Duodenal mucosa (tissue), 2 donors: ENCODE data around the gene MDM2.

Experiments
- H3K27ac ChIP-seq: one replicate; pipeline ENCODE4 v1.7.0; 2013; ENCODE audit warnings: low read depth, low read length
- H3K27me3 ChIP-seq, 2 donors: one replicate each; pipeline ENCODE4 v1.7.0; 2013; ENCODE audit warnings: low read length in 2 of 2, control low read depth in 1 of 2; ENCODE audit not compliant: insufficient read depth in 2 of 2, control insufficient read depth in 1 of 2
- H3K36me3 ChIP-seq, 2 donors: one replicate each; pipeline ENCODE4 v1.7.0; 2013; ENCODE audit warnings: low read length in 2 of 2, control low read depth in 1 of 2; ENCODE audit not compliant: insufficient read depth in 2 of 2, control insufficient read depth in 1 of 2
- H3K4me1 ChIP-seq, 2 donors: one replicate each; pipeline ENCODE4 v1.7.0; 2013; ENCODE audit warnings: low read length in 2 of 2, control low read depth in 1 of 2; ENCODE audit not compliant: insufficient read depth in 2 of 2, control insufficient read depth in 1 of 2
- H3K4me3 ChIP-seq, 2 donors: one replicate each; pipeline ENCODE4 v1.7.0; 2013; ENCODE audit warnings: low read length in 2 of 2, low read depth in 1 of 2
- H3K9ac ChIP-seq, 2 donors: one replicate each; pipeline ENCODE4 v1.7.0; 2013; ENCODE audit warnings: low read length in 2 of 2, low read depth in 1 of 2
- H3K9me3 ChIP-seq, 2 donors: one replicate each; pipeline ENCODE4 v1.7.0; 2013; ENCODE audit warnings: low read length in 2 of 2, control low read depth in 1 of 2; ENCODE audit not compliant: control insufficient read depth in 1 of 2

The MDM2 gene

GRCh38 chr12:68885381-68885780 lies 77.4 kb downstream of the MDM2 start:
- Histone ChIP-seq H3K27me3 (no peaks in the 10 kb centered on the region), H3K36me3 (no peaks in the 10 kb centered on the region), H3K4me3 (no peak overlapping the region), H3K27ac (no peak overlapping the region), H3K9me3 (peaks cover 0 to 4% of the 10 kb centered on the region in 2 donors), H3K4me1 (no peaks in the 10 kb centered on the region), H3K9ac (no peak overlapping the region)

GRCh38 chr12:68886636-68887572 lies 78.9 kb downstream of the MDM2 start:
- Histone ChIP-seq H3K4me1 (no peaks in the 10 kb centered on the region), H3K36me3 (no peaks in the 10 kb centered on the region), H3K4me3 (no peak overlapping the region), H3K27ac (no peak overlapping the region), H3K9ac (no peak overlapping the region), H3K9me3 (peaks cover 0 to 4% of the 10 kb centered on the region in 2 donors), H3K27me3 (no peaks in the 10 kb centered on the region)

- no peaks in the 10 kb centered on the region for H3K4me1 ChIP-seq
- H3K9me3 ChIP-seq, result no peaks in the 10 kb centered on the region
- no peaks in the 10 kb centered on the region for H3K27me3 ChIP-seq
- no peaks in the 10 kb centered on the region for H3K36me3 ChIP-seq
- H3K4me3 ChIP-seq, result no peak overlapping the region
- no peak overlapping the region for H3K9ac ChIP-seq
- no peak overlapping the region for H3K27ac ChIP-seq
These were observed 79.7 kb downstream of the MDM2 start for GRCh38 chr12:68887641-68888040.

- no peak overlapping the region for H3K4me3 ChIP-seq
- no peaks in the 10 kb centered on the region for H3K27me3 ChIP-seq
- H3K9me3 ChIP-seq, result no peaks in the 10 kb centered on the region
- no peaks in the 10 kb centered on the region for H3K36me3 ChIP-seq
- no peak overlapping the region for H3K27ac ChIP-seq
- H3K4me1 ChIP-seq, result no peaks in the 10 kb centered on the region
- no peak overlapping the region for H3K9ac ChIP-seq
These were observed 80.3 kb downstream of the MDM2 start for GRCh38 chr12:68888243-68888642.

- Histone ChIP-seq H3K36me3 (no peaks in the 10 kb centered on the region), H3K9ac (no peak overlapping the region), H3K27me3 (no peaks in the 10 kb centered on the region), H3K27ac (no peak overlapping the region), H3K4me3 (no peak overlapping the region), H3K9me3 (no peaks in the 10 kb centered on the region), H3K4me1 (no peaks in the 10 kb centered on the region)
These were observed 82.7 kb downstream of the MDM2 start for GRCh38 chr12:68890701-68891113.

GRCh38 chr12:68891141-68891540 lies 83.2 kb downstream of the MDM2 start:
- H3K9me3 ChIP-seq, result no peaks in the 10 kb centered on the region
- no peak overlapping the region for H3K9ac ChIP-seq
- H3K4me1 ChIP-seq, result no peaks in the 10 kb centered on the region
- H3K27ac ChIP-seq, result no peak overlapping the region
- H3K36me3 ChIP-seq, result no peaks in the 10 kb centered on the region
- H3K4me3 ChIP-seq, result no peak overlapping the region
- H3K27me3 ChIP-seq, result no peaks in the 10 kb centered on the region

- Histone ChIP-seq H3K27ac (no peak overlapping the region), H3K4me1 (no peaks in the 10 kb centered on the region), H3K9ac (no peak overlapping the region), H3K9me3 (no peaks in the 10 kb centered on the region), H3K4me3 (no peak overlapping the region), H3K27me3 (no peaks in the 10 kb centered on the region), H3K36me3 (no peaks in the 10 kb centered on the region)
These were observed 85.2 kb downstream of the MDM2 start for GRCh38 chr12:68893201-68893600.

GRCh38 chr12:68893741-68894140 lies 85.8 kb downstream of the MDM2 start:
- no peaks in the 10 kb centered on the region for H3K36me3 ChIP-seq
- no peaks in the 10 kb centered on the region for H3K9me3 ChIP-seq
- no peak overlapping the region for H3K4me3 ChIP-seq
- H3K9ac ChIP-seq, result no peak overlapping the region
- H3K4me1 ChIP-seq, result no peaks in the 10 kb centered on the region
- no peaks in the 10 kb centered on the region for H3K27me3 ChIP-seq
- no peak overlapping the region for H3K27ac ChIP-seq

GRCh38 chr12:68894276-68894855 lies 86.4 kb downstream of the MDM2 start:
- H3K36me3 ChIP-seq, result no peaks in the 10 kb centered on the region
- H3K4me1 ChIP-seq, result peaks cover 0 to 6% of the 10 kb centered on the region in 2 donors
- no peak overlapping the region for H3K27ac ChIP-seq
- no peaks in the 10 kb centered on the region for H3K27me3 ChIP-seq
- H3K4me3 ChIP-seq, result no peak overlapping the region
- H3K9me3 ChIP-seq, result no peaks in the 10 kb centered on the region
- H3K9ac ChIP-seq, result no peak overlapping the region

- peaks cover 0 to 15% of the 10 kb centered on the region in 2 donors for H3K4me1 ChIP-seq
- no peaks in the 10 kb centered on the region for H3K9me3 ChIP-seq
- H3K4me3 ChIP-seq, result no peak overlapping the region
- no peak overlapping the region for H3K9ac ChIP-seq
- H3K27ac ChIP-seq, result no peak overlapping the region
- H3K27me3 ChIP-seq, result no peaks in the 10 kb centered on the region
- no peaks in the 10 kb centered on the region for H3K36me3 ChIP-seq
These were observed 89.0 kb downstream of the MDM2 start for GRCh38 chr12:68896881-68897540.
